ENCODE measurements around the gene MRFAP1L1. TPM values are rescaled to one million over a fixed set of nuclear protein-coding genes. Genes with fewer than 3 reads are reported as not detected.
A peak's percentile ranks its signal among the peaks of the same experiment; 100 is the strongest.

The MRFAP1L1 gene
- total and polyA plus RNA-seq, 9 of the 15 experiments (the other 6 are each of a cell fraction or from before 2014, with no cell fraction given) = 37.6 to 111 (median 83.8) TPM

- peak; percentile 97 for TF ChIP-seq MAFK (IDR thresholded peaks at IDR 0.05; ENCODE audit: low read length)
- TF ChIP-seq, protein P1, sequence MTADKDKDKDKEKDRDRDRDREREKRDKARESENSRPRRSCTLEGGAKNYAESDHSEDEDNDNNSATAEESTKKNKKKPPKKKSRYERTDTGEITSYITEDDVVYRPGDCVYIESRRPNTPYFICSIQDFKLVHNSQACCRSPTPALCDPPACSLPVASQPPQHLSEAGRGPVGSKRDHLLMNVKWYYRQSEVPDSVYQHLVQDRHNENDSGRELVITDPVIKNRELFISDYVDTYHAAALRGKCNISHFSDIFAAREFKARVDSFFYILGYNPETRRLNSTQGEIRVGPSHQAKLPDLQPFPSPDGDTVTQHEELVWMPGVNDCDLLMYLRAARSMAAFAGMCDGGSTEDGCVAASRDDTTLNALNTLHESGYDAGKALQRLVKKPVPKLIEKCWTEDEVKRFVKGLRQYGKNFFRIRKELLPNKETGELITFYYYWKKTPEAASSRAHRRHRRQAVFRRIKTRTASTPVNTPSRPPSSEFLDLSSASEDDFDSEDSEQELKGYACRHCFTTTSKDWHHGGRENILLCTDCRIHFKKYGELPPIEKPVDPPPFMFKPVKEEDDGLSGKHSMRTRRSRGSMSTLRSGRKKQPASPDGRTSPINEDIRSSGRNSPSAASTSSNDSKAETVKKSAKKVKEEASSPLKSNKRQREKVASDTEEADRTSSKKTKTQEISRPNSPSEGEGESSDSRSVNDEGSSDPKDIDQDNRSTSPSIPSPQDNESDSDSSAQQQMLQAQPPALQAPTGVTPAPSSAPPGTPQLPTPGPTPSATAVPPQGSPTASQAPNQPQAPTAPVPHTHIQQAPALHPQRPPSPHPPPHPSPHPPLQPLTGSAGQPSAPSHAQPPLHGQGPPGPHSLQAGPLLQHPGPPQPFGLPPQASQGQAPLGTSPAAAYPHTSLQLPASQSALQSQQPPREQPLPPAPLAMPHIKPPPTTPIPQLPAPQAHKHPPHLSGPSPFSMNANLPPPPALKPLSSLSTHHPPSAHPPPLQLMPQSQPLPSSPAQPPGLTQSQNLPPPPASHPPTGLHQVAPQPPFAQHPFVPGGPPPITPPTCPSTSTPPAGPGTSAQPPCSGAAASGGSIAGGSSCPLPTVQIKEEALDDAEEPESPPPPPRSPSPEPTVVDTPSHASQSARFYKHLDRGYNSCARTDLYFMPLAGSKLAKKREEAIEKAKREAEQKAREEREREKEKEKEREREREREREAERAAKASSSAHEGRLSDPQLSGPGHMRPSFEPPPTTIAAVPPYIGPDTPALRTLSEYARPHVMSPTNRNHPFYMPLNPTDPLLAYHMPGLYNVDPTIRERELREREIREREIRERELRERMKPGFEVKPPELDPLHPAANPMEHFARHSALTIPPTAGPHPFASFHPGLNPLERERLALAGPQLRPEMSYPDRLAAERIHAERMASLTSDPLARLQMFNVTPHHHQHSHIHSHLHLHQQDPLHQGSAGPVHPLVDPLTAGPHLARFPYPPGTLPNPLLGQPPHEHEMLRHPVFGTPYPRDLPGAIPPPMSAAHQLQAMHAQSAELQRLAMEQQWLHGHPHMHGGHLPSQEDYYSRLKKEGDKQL (CRISPR knock-in tag; IDR thresholded peaks at IDR 0.05; ENCODE audit: borderline replicate concordance) = peak; percentile 87; the same call in 1 of the 2 replicates
- TF ChIP-seq MED1 (CRISPR knock-in tag; IDR thresholded peaks at IDR 0.05; ENCODE audit: borderline replicate concordance) = no peak
- TF ChIP-seq TCFL5 (CRISPR knock-in tag; conservative IDR thresholded peaks at IDR 0.05) = no peak
- no peak for TF ChIP-seq MCM2 (IDR thresholded peaks at IDR 0.05; ENCODE audit: low read depth)
- TF ChIP-seq BRD9 (IDR thresholded peaks at IDR 0.05; ENCODE audit: low read depth, partially characterized antibody) = peak; percentile 79
- TF ChIP-seq MCM3 (IDR thresholded peaks at IDR 0.05) = no peak
- no peak for TF ChIP-seq ZNF57 (CRISPR knock-in tag; IDR thresholded peaks at IDR 0.05)
- TF ChIP-seq HES1 (IDR thresholded peaks at IDR 0.05; ENCODE audit: low read depth) = 0 out of 2 replicates have a peak, but pooled peaks have one; percentile 21
- peak; percentile 60; the same call in 1 of the 2 replicates for TF ChIP-seq HEY1 (CRISPR knock-in tag; IDR thresholded peaks at IDR 0.05; ENCODE audit: borderline replicate concordance)
- TF ChIP-seq SIN3A (IDR thresholded peaks at IDR 0.05; ENCODE audit: borderline replicate concordance in 2 of 2, control insufficient read depth in 1 of 2, low read depth in 2 of 2, low read length in 2 of 2) = 0 out of 4 replicates have a peak, but pooled peaks of 1 of the 2 experiments have one; percentile 44
- peak; percentile 97 for TF ChIP-seq ZFX (CRISPR knock-in tag; IDR thresholded peaks at IDR 0.05)
- no peak for TF ChIP-seq SNAPC5 (CRISPR knock-in tag; IDR thresholded peaks at IDR 0.05)
- TF ChIP-seq, protein P2, sequence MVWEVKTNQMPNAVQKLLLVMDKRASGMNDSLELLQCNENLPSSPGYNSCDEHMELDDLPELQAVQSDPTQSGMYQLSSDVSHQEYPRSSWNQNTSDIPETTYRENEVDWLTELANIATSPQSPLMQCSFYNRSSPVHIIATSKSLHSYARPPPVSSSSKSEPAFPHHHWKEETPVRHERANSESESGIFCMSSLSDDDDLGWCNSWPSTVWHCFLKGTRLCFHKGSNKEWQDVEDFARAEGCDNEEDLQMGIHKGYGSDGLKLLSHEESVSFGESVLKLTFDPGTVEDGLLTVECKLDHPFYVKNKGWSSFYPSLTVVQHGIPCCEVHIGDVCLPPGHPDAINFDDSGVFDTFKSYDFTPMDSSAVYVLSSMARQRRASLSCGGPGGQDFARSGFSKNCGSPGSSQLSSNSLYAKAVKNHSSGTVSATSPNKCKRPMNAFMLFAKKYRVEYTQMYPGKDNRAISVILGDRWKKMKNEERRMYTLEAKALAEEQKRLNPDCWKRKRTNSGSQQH (CRISPR knock-in tag; IDR thresholded peaks at IDR 0.05) = no peak
- TF ChIP-seq, protein P3, sequence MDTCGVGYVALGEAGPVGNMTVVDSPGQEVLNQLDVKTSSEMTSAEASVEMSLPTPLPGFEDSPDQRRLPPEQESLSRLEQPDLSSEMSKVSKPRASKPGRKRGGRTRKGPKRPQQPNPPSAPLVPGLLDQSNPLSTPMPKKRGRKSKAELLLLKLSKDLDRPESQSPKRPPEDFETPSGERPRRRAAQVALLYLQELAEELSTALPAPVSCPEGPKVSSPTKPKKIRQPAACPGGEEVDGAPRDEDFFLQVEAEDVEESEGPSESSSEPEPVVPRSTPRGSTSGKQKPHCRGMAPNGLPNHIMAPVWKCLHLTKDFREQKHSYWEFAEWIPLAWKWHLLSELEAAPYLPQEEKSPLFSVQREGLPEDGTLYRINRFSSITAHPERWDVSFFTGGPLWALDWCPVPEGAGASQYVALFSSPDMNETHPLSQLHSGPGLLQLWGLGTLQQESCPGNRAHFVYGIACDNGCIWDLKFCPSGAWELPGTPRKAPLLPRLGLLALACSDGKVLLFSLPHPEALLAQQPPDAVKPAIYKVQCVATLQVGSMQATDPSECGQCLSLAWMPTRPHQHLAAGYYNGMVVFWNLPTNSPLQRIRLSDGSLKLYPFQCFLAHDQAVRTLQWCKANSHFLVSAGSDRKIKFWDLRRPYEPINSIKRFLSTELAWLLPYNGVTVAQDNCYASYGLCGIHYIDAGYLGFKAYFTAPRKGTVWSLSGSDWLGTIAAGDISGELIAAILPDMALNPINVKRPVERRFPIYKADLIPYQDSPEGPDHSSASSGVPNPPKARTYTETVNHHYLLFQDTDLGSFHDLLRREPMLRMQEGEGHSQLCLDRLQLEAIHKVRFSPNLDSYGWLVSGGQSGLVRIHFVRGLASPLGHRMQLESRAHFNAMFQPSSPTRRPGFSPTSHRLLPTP (IDR thresholded peaks at IDR 0.05; ENCODE audit: borderline replicate concordance, extremely low read depth, insufficient read length) = no peak
Measured at GRCh38 chr4:6732441-6733357, 23.0 kb upstream of the MRFAP1L1 start (continued).
